ENCODE results near the gene SDK1.
"Not testable (repeated sequence)": the region's sequence is repeated elsewhere in the genome, so short reads cannot be mapped to it uniquely, and the experiment has no call there.

Gene SDK1

GRCh38 chr7:4203626-4204512 lies 902.8 kb downstream of the SDK1 start:
- no peak for DNase-seq (ENCODE audit: low spot score)

- DNase-seq (ENCODE audit: low spot score), result no peak
Measured at GRCh38 chr7:4204513-4205165, 903.6 kb downstream of the SDK1 start.

- no peak for DNase-seq (ENCODE audit: low spot score)
Measured at GRCh38 chr7:4205828-4206227, 904.8 kb downstream of the SDK1 start.

GRCh38 chr7:4207011-4207410 lies 906.0 kb downstream of the SDK1 start:
- DNase-seq (ENCODE audit: low spot score), result no peak

- no peak for DNase-seq (ENCODE audit: low spot score)
Measured at GRCh38 chr7:4208086-4208485, 907.0 kb downstream of the SDK1 start.

- no peak for DNase-seq (ENCODE audit: low spot score)
Measured at GRCh38 chr7:4208586-4208985, 907.5 kb downstream of the SDK1 start.

- no peak for DNase-seq (ENCODE audit: low spot score)
Measured at GRCh38 chr7:4209126-4209525, 908.1 kb downstream of the SDK1 start.

- DNase-seq (ENCODE audit: low spot score), result no peak
Measured at GRCh38 chr7:4209966-4210365, 908.9 kb downstream of the SDK1 start.

- DNase-seq (ENCODE audit: low spot score), result no peak
Measured at GRCh38 chr7:4210821-4211220, 909.8 kb downstream of the SDK1 start.

- no peak for DNase-seq (ENCODE audit: low spot score)
Measured at GRCh38 chr7:4211261-4211660, 910.2 kb downstream of the SDK1 start.

- no peak for DNase-seq (ENCODE audit: low spot score)
Measured at GRCh38 chr7:4212376-4212775, 911.3 kb downstream of the SDK1 start.

- no peak for DNase-seq (ENCODE audit: low spot score)
Measured at GRCh38 chr7:4214291-4215155, 913.5 kb downstream of the SDK1 start.

- DNase-seq (ENCODE audit: low spot score), result no peak
Measured at GRCh38 chr7:4215176-4215720, 914.2 kb downstream of the SDK1 start.

- no peak for DNase-seq (ENCODE audit: low spot score)
Measured at GRCh38 chr7:4216016-4216415, 915.0 kb downstream of the SDK1 start.

GRCh38 chr7:4217126-4217660 lies 916.1 kb downstream of the SDK1 start:
- DNase-seq (ENCODE audit: low spot score), result not testable (repeated sequence)

GRCh38 chr7:4218481-4218880 lies 917.4 kb downstream of the SDK1 start:
- no peak for DNase-seq (ENCODE audit: low spot score)

- DNase-seq (ENCODE audit: low spot score), result no peak
Measured at GRCh38 chr7:4220011-4220410, 919.0 kb downstream of the SDK1 start.

- no peak for DNase-seq (ENCODE audit: low spot score)
Measured at GRCh38 chr7:4221043-4221442, 920.0 kb downstream of the SDK1 start.

- DNase-seq (ENCODE audit: low spot score), result no peak
Measured at GRCh38 chr7:4222676-4223075, 921.6 kb downstream of the SDK1 start.

GRCh38 chr7:4225361-4225771 lies 924.3 kb downstream of the SDK1 start:
- no peak for DNase-seq (ENCODE audit: low spot score)

GRCh38 chr7:4225881-4226523 lies 925.0 kb downstream of the SDK1 start:
- no peak for DNase-seq (ENCODE audit: low spot score)

GRCh38 chr7:4226524-4226882 lies 925.5 kb downstream of the SDK1 start:
- DNase-seq (ENCODE audit: low spot score), result no peak
